ENCODE measurements around the gene SMC1B.
"Not testable (repeated sequence)": the region's sequence is repeated elsewhere in the genome, so short reads cannot be mapped to it uniquely, and the experiment has no call there.

SMC1B gene

GRCh38 chr22:45317551-45318167, 95.7 kb downstream of the SMC1B start:
- DNase-seq, result peak in 1 of 2 donors; percentile 63

DNA sequence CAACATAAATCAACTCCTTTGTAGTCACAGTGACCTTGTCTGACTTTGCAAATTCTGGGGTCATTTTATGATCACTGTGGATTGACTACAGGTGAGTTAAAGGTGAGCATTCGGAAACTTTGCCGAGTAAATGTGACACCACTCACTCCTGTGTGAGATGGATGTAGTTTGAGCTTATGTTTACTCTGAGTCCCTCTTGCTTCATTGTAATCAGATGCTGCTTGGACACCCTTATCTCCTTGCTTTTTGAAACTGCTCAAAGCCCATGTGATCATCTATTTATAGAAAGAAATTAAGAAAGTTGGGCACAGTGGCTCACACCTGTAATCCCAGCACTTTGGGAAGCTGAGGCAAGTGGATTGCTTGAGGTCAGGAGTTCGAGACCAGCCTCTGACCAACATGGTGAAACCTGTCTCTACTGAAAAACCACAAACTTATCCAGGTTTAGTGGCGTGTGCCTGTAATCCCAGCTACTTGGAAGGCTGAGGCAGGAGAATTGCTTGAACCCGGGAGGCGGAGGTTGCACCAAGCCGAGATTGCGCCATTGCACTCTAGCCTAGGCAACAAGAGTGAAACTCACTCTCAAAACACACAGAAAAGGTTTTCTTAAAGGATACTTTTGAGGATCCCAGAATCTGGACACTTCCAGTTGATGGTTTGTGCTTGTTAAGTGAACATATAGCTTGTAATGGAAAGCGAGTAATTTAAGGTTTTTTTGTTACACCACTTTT, 96.4 kb downstream of the SMC1B start:
- no peak for DNase-seq

DNA sequence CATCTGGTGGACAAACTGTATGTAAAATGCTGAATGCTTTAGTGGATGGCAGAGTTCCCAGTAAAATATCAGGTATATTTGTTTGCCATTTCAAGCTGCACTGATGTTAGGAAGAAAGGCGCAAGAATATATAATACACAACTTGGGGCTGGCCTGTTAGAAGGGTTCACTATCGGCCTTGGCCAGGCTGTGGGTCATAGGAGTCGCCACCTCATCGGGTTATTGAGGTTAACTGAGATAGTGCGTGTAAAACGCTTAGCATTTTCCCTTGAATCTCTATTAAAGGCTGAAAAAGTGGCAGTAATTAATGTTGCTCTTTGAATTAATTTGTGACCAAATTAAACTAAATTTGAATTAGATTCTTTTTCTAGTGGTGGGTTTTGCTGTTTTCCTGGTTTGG, 98.6 kb downstream of the SMC1B start:
- DNase-seq, result no peak

DNA sequence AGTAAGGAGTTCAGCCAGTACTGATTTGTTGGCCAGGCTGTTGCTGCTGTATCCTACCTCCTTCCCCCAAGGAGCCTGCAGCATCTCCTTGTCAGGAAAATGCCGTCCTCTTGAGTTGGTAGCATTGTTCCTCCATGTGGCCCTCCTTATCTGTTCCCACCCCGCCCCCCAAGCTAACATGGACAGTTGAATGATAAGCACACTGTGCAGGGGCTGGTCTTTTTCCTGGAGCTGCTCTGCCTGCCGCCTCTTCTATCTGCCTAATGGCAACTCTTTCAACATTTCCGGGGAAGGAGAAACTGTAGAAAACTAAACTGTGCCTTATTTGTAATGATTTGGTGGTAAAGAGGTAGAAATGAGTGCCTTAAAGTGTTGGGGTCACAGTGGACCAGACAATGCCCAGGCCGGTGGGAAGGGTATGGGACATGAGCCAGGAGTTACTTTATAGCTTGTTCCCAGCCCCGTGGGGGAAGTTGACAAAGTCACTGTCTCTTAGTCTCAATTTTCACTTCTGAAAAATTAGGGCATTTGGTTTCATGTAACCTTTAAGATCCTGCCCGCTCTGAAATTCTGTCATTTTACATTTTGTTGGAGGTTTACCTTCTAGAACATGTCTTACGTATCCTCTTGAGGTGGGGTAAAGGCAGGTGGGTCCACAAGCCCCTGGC, 99.2 kb downstream of the SMC1B start:
- DNase-seq, result no peak

DNA sequence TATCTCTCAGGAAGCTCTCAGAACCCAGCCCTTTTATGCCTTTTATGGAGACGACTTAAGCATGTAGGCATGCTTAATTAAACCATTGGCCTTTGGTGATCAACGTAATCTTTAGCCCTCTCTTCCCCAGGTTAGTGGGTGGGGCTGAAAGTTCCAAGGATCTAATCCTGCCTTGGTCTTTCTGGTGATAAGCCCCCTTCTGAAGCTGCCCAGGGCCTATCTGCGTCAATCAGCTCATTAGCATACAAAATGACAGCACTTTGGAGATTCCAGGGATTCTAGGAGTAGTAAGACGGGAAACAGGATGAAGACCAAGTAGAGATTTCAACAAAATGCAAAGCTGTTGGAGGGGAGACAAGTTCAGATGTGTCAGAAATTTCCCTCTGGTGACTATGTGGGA, 100.5 kb downstream of the SMC1B start:
- no peak for DNase-seq

DNA sequence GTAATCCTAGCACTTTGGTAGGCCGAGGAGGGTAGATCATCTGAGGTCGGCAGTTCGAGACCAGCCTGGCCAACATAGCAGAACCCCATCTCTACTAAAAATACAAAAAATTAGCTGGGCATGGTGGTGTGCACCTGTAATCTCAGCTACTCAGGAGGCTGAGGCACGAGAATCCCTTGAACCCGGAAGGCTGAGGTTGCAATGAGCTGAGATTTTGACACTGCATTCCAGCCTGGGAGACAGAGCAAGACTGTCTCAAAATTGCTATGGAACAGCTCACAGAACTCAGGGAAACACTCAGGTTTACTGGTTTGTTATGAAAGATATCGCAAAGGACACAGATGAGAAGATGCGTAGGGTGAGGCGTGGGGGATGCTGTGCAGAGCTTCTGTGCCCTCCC, 101.0 kb downstream of the SMC1B start:
- no peak for DNase-seq

- no peak for DNase-seq
These were observed 102.3 kb downstream of the SMC1B start for GRCh38 chr22:45310977-45311531.

DNA sequence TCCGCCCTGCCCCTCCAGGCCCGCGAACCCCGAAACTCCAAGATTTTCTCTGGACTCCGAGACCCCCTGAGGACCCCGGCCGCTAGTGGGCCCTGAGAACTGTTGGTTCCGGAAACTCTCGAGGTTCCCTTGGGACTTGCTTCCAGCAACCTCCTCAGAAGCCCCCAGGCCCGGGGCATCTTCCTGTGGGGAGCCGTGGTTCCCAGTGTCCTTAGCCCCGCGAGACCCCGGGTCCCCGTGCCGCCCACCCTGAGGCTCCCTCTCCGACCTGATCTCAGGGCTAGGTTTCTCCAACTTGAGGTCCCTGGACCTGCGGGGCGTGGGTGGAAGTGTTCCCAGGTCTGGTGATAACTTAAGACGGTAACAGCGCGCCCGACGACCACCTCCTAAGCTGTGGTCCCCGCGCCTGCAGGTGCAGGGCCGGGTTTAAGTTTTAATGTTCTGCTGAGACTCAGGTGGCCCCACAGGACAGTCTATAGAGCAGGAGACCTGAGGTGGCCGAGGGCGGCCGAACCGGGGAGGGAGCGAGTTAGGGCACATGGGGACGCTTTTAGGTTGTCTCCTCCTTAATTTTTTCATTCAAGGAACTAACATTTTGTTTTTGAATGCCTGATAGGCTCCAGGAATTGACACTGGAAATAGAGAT, 102.9 kb downstream of the SMC1B start:
- no peak for DNase-seq

- DNase-seq, result peak; percentile 92 to 96
These were observed 103.8 kb downstream of the SMC1B start, which contains the start of gene FAM118A for GRCh38 chr22:45309422-45310227. FAM118A (plus strand) TSS chr22:45309934; CDS start chr22:45322380, 12,446 bp downstream.

- DNase-seq, result no peak
These were observed 104.4 kb downstream of the SMC1B start for GRCh38 chr22:45308957-45309421.

DNA sequence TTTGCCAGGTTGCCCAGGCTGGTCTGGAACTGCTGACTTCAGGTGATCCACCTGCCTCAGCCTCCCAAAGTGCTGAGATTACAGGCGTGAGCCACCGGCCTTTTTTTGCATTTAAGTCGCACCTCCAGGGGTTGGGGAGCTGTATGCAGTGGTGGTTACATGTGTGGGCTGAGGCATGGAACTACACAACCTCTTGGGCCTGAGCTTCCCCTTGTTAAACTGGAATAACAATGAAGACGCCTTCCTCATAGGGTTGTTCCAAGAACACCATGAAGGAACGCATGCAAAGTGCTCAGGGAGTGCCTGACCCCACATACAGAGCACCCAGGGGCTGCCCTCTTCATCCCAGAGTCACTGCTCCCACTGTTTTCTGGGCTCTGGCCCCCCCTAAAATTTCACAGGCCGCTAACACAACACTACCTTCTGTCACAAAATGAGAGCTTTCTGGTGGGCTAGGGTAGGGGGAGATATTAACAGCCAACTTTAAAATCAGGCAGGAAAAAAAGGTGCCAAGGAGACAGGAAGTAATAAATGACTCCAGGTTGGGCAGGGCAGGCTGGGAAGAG, 104.9 kb downstream of the SMC1B start:
- DNase-seq, result no peak

- no peak for DNase-seq
These were observed 107.3 kb downstream of the SMC1B start for GRCh38 chr22:45306139-45306538.

- DNase-seq, result no peak
These were observed 107.8 kb downstream of the SMC1B start for GRCh38 chr22:45305456-45306075.

GRCh38 chr22:45304971-45305370, 108.4 kb downstream of the SMC1B start:
- no peak for DNase-seq

DNA sequence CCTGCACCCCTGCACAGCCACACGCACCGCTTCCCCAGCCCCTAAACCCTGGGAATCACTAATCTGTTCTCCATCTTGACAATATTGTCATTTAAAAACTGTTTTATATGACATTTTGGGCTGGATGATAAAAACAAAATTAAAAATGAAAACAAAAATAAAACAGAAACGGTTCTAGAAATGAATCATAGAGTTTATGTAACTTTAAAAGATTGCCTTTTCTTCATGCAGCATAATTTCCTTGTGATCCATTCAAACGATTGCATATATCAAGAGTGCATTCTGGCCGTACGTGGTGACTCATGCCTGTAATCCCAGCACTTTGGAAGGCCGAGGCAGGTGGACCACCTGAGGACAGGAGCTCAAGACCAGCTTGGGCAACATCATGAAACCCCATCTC, 110.2 kb downstream of the SMC1B start:
- DNase-seq, result no peak

DNA sequence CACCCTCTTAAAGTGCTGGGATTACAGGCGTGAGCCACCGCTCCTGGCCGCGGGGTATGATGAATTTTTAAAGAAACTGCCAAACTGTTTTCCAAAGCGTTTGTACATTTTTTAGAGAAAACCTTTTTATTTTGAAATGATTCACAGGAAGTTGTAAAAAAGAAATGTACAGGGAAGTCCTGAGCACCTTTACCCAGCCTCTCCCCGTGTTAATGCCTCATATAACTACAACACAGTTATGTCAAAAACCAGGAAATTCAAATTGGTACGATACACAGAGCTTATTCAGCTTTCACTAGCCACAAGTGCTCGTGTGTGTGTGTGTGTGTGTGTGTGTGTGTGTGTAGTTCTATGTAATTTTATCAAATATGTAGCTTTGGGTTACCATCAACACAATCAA, 110.6 kb downstream of the SMC1B start:
- no peak for DNase-seq

- DNase-seq, result no peak
These were observed 114.4 kb downstream of the SMC1B start for GRCh38 chr22:45298934-45299505.

GRCh38 chr22:45296628-45297297, 116.6 kb downstream of the SMC1B start:
- DNase-seq, result peak; percentile 34 to 63

- no peak for DNase-seq
These were observed 117.9 kb downstream of the SMC1B start for GRCh38 chr22:45295492-45295891.

GRCh38 chr22:45295004-45295403, 118.4 kb downstream of the SMC1B start:
- DNase-seq, result not testable (repeated sequence)
